ENCODE data around the gene CPZ. TPM values are rescaled to one million over a fixed set of nuclear protein-coding genes. Genes with fewer than 3 reads are reported as not detected.

CPZ gene
- total and polyA plus RNA-seq, 8 donors: 0.09 to 0.86 (median 0.23) TPM

DNA sequence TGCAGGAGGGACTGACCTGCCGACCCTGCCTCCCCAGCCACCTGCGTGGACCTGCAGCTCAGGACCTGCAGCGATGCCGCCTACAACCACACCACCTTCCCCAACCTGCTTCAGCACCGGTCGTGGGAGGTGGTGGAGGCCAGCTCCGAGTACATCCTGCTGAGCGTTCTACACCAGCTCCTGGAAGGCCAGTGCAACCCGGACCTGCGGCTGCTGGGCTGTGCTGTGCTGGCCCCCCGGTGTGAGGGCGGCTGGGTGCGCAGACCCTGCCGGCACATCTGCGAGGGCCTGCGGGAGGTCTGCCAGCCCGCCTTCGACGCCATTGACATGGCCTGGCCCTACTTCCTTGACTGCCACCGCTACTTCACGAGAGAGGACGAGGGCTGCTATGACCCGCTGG, 8.5 kb downstream of the CPZ start:
- Histone ChIP-seq H3K27me3 (no peaks in the 10 kb centered on the region), H3K9me3 (no peaks in the 10 kb centered on the region), H3K4me1 (no peaks in the 10 kb centered on the region), H3K36me3 (no peaks in the 10 kb centered on the region), H3K27ac (no peak overlapping the region), H3K4me3 (no peak overlapping the region)
- DNase-seq (peak in 1 of 6 donors; percentile 41), FAIRE-seq (no peak), ATAC-seq (no peak)
- WGBS, 2 donors: 68 to 75% methylated on average over 23 of the region's 23 CpGs
- intact Hi-C loops (cut with DNase I): loop anchor here in 2 of 3 donors (10.0 kb wide), 1 partner anchor 314 kb away; no protein-coding TSS in a partner anchor
- TF ChIP-seq, protein P1, sequence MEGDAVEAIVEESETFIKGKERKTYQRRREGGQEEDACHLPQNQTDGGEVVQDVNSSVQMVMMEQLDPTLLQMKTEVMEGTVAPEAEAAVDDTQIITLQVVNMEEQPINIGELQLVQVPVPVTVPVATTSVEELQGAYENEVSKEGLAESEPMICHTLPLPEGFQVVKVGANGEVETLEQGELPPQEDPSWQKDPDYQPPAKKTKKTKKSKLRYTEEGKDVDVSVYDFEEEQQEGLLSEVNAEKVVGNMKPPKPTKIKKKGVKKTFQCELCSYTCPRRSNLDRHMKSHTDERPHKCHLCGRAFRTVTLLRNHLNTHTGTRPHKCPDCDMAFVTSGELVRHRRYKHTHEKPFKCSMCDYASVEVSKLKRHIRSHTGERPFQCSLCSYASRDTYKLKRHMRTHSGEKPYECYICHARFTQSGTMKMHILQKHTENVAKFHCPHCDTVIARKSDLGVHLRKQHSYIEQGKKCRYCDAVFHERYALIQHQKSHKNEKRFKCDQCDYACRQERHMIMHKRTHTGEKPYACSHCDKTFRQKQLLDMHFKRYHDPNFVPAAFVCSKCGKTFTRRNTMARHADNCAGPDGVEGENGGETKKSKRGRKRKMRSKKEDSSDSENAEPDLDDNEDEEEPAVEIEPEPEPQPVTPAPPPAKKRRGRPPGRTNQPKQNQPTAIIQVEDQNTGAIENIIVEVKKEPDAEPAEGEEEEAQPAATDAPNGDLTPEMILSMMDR (IDR thresholded peaks at IDR 0.05): no peak

DNA sequence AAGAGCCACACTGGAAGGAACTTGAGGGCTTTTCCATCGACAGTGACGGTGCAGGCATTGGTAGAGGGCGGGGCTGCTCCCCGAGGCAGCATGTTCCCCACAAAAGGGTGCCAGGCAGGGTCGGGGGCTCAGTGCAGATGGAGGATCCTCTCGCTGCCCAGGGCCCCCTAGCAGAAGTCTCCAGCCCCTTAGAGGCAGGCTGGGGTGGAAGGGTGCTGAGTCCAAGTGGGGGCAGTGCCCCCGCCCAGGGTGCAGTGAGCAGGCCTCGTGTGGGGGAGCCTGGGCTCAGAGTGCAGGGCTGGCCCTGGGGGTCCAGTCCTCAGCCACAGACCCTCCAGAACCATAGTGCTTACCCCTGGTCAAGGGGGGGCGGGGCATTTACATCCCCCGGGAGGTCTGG, 9.0 kb downstream of the CPZ start:
- ATAC-seq: no peak
- FAIRE-seq: no peak
- Histone ChIP-seq H3K4me1 (no peaks in the 10 kb centered on the region), H3K27me3 (no peaks in the 10 kb centered on the region), H3K27ac (no peak overlapping the region), H3K9me3 (no peaks in the 10 kb centered on the region), H3K36me3 (no peaks in the 10 kb centered on the region), H3K4me3 (no peak overlapping the region)
- intact Hi-C loops (cut with DNase I): loop anchor here in 2 of 3 donors (10.0 kb wide), 1 partner anchor 313 kb away; no protein-coding TSS in a partner anchor
- no peak for DNase-seq
- 53 to 62% methylated on average over 9 to 10 of the region's 10 CpGs for WGBS, 2 donors
- TF ChIP-seq, protein P1 (IDR thresholded peaks at IDR 0.05): no peak

DNA sequence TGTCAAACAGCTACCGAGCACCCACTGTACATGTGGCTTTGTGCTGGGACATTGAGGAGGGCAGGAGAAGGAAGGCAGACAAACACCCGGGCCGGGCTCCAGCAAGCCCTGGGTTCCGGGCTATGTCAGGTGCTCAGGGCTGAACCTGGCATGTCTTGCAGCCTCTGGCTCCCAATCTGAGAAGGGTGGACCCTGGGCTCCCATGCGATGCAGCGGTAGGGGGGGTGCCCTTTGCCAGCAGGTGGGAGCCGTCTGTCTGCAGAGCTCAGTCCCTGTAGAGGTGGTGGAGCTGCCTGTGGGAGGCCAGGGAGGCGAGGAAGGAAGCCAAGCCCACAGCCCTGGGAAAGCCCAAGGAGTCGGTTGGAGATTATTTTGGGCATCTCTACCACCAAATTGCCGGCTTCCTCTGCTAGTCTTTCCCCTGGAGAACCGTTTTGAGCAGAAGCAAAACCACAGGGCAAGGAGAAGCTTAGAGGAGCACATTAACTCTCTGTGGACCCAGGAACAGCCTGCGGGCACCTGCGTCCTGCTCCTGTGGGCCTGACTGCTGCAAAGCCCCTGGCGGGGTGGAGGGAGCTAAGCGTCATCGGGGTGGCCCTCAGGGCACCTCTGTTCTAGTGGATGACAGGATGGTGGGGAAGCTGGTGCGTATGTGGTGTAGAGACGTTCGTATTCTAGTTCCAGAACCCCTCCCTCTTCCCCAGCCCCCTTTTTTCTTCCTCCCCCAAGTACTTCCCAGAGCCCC, 10.3 kb downstream of the CPZ start:
- FAIRE-seq: no peak

DNA sequence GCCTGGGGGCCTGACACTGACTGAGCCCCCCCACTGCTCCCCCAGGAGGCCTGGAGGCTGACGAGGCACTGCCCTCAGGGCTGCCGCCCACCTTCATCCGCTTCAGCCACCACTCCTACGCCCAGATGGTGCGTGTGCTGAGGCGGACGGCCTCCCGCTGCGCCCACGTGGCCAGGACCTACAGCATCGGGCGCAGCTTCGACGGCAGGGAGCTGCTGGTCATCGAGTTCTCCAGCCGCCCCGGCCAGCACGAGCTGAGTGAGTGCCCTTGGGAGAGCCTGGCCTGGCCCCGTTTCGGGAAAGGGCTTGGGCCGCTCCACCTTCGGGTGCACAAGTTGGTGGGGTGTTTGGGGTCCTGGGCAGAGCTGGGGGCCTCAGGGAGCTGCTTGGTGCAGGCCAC, 11.4 kb downstream of the CPZ start:
- DNase-seq: no peak
- Histone ChIP-seq H3K4me1 (no peaks in the 10 kb centered on the region), H3K27ac (no peak overlapping the region), H3K27me3 (no peaks in the 10 kb centered on the region), H3K36me3 (no peaks in the 10 kb centered on the region), H3K9me3 (no peaks in the 10 kb centered on the region), H3K4me3 (no peak overlapping the region)
- ATAC-seq: no peak
- TF ChIP-seq, protein P1 (IDR thresholded peaks at IDR 0.05): no peak
- no peak for FAIRE-seq
- 57 to 72% methylated on average over 22 of the region's 22 CpGs for WGBS, 2 donors
- intact Hi-C loops (cut with DNase I): loop anchor here in 2 of 3 donors (10.0 kb wide), 1 partner anchor 311 kb away; no protein-coding TSS in a partner anchor

More for the DNA sequence above, 10.3 kb downstream of the CPZ start:
- Histone ChIP-seq H3K27me3 (no peaks in the 10 kb centered on the region), H3K4me3 (no peak overlapping the region), H3K9me3 (no peaks in the 10 kb centered on the region), H3K27ac (no peak overlapping the region), H3K4me1 (no peaks in the 10 kb centered on the region), H3K36me3 (no peaks in the 10 kb centered on the region)
- WGBS, 2 donors: 44 to 54% methylated on average over 19 of the region's 19 CpGs
- intact Hi-C loops (cut with DNase I): loop anchor here in 2 of 3 donors (10.0 kb wide), 1 partner anchor 312 kb away; no protein-coding TSS in a partner anchor
- TF ChIP-seq, protein P1 (IDR thresholded peaks at IDR 0.05): no peak
- no peak for ATAC-seq
- no peak for DNase-seq

DNA sequence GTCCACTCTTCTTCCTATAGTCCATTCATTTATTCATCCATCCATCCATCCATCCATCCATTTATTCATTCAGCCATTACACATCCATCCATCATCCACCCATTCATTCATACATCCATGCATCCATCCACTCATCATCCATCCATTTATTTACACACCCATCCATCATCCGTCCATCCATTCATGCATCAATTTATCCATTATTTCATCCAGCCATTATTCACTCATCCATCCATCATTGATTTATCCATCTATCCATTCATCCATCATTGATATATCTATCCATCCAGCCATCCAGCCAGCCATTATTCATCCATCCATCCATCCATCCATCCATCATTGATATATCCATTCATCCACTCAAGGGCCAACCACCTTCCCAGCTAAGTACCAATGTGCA, 12.7 kb downstream of the CPZ start:
- H3K4me3 ChIP-seq: no peak overlapping the region
- H3K4me1 ChIP-seq: no peaks in the 10 kb centered on the region
- H3K27me3 ChIP-seq: no peaks in the 10 kb centered on the region
- FAIRE-seq (no peak), ATAC-seq (no peak), DNase-seq (no peak)
- H3K9me3 ChIP-seq: no peaks in the 10 kb centered on the region
- intact Hi-C loops (cut with DNase I): loop anchor here in 2 of 3 donors (10.0 kb wide), 1 partner anchor 310 kb away; no protein-coding TSS in a partner anchor
- WGBS, 2 donors: 80 to 83% methylated on average over 1 of the region's 1 CpG
- TF ChIP-seq, protein P1 (IDR thresholded peaks at IDR 0.05): no peak
- no peaks in the 10 kb centered on the region for H3K36me3 ChIP-seq
- no peak overlapping the region for H3K27ac ChIP-seq

Measured in pancreas (tissue), 10 donors.